Measurements from ENCODE around the gene LIN7B. TPM values are rescaled to one million over a fixed set of nuclear protein-coding genes. Genes with fewer than 3 reads are reported as not detected.

The LIN7B gene
- total and polyA plus RNA-seq, 9 of the 15 experiments (the other 6 are each of a cell fraction or from before 2014, with no cell fraction given) = 0.89 to 15.7 (median 4.0) TPM

DNA sequence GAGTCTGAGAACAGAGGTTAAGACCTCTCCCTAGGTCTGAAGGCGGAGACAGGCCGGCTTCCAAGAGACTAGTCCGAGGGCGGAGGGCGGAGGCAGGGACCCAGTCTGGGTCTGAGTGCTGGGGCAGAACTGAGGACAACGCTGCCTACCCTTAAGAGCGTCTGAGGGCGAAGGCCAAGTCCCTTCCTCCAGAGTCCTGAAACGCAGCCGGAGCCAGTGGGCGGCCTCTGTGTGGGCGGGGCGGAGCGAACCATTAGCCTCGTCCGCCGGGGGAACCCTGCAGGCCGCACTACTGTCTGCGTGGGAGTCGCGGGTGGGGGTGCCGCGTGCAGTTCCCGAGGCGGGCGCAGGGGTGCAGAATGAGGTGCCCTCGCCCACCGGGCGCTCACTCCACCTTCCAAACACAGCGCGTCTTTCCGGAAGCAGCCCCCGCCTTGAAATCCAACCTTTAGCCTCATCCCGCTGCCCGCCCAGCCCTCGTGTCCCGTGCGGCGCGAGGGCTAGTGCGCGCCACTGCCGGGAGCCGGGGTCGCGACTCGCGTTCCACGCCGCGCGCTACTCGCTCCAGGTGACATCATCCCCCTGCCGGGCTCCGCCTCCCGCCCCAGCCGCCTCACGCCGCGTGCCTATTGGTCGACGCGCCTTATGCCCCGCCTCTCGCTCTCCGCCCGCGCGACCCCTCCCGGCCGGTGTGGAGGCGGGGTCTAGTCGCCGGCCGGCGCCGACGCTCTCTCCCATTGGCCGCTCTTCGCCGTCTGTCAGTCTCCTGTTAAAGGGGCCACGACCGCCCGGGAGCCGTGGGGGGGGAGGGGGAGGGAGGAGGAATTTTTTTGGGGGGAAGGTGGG is 4.6 kb downstream of the LIN7B start, which contains the start of gene C19orf73 (continued):
- TF ChIP-seq ATF7 (IDR thresholded peaks at IDR 0.05) = peak; percentile 100
- TF ChIP-seq, protein P1, sequence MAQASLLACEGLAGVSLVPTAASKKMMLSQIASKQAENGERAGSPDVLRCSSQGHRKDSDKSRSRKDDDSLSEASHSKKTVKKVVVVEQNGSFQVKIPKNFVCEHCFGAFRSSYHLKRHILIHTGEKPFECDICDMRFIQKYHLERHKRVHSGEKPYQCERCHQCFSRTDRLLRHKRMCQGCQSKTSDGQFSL (CRISPR knock-in tag; IDR thresholded peaks at IDR 0.05) = peak; percentile 89
- TF ChIP-seq, protein P1 (tag; IDR thresholded peaks at IDR 0.05) = peak in 1 of 2 experiments; percentile 93; a peak in 2 of 4 replicates
- no peak for TF ChIP-seq ZSCAN32 (CRISPR knock-in tag; IDR thresholded peaks at IDR 0.05)
- TF ChIP-seq, protein P2, sequence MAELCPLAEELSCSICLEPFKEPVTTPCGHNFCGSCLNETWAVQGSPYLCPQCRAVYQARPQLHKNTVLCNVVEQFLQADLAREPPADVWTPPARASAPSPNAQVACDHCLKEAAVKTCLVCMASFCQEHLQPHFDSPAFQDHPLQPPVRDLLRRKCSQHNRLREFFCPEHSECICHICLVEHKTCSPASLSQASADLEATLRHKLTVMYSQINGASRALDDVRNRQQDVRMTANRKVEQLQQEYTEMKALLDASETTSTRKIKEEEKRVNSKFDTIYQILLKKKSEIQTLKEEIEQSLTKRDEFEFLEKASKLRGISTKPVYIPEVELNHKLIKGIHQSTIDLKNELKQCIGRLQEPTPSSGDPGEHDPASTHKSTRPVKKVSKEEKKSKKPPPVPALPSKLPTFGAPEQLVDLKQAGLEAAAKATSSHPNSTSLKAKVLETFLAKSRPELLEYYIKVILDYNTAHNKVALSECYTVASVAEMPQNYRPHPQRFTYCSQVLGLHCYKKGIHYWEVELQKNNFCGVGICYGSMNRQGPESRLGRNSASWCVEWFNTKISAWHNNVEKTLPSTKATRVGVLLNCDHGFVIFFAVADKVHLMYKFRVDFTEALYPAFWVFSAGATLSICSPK (IDR thresholded peaks at IDR 0.05; ENCODE audit: borderline replicate concordance) = no peak
- no peak for TF ChIP-seq JUNB (CRISPR knock-in tag; conservative IDR thresholded peaks at IDR 0.05)
- TF ChIP-seq MCM5 (IDR thresholded peaks at IDR 0.05; ENCODE audit: low read depth) = no peak
- TF ChIP-seq, protein P3, sequence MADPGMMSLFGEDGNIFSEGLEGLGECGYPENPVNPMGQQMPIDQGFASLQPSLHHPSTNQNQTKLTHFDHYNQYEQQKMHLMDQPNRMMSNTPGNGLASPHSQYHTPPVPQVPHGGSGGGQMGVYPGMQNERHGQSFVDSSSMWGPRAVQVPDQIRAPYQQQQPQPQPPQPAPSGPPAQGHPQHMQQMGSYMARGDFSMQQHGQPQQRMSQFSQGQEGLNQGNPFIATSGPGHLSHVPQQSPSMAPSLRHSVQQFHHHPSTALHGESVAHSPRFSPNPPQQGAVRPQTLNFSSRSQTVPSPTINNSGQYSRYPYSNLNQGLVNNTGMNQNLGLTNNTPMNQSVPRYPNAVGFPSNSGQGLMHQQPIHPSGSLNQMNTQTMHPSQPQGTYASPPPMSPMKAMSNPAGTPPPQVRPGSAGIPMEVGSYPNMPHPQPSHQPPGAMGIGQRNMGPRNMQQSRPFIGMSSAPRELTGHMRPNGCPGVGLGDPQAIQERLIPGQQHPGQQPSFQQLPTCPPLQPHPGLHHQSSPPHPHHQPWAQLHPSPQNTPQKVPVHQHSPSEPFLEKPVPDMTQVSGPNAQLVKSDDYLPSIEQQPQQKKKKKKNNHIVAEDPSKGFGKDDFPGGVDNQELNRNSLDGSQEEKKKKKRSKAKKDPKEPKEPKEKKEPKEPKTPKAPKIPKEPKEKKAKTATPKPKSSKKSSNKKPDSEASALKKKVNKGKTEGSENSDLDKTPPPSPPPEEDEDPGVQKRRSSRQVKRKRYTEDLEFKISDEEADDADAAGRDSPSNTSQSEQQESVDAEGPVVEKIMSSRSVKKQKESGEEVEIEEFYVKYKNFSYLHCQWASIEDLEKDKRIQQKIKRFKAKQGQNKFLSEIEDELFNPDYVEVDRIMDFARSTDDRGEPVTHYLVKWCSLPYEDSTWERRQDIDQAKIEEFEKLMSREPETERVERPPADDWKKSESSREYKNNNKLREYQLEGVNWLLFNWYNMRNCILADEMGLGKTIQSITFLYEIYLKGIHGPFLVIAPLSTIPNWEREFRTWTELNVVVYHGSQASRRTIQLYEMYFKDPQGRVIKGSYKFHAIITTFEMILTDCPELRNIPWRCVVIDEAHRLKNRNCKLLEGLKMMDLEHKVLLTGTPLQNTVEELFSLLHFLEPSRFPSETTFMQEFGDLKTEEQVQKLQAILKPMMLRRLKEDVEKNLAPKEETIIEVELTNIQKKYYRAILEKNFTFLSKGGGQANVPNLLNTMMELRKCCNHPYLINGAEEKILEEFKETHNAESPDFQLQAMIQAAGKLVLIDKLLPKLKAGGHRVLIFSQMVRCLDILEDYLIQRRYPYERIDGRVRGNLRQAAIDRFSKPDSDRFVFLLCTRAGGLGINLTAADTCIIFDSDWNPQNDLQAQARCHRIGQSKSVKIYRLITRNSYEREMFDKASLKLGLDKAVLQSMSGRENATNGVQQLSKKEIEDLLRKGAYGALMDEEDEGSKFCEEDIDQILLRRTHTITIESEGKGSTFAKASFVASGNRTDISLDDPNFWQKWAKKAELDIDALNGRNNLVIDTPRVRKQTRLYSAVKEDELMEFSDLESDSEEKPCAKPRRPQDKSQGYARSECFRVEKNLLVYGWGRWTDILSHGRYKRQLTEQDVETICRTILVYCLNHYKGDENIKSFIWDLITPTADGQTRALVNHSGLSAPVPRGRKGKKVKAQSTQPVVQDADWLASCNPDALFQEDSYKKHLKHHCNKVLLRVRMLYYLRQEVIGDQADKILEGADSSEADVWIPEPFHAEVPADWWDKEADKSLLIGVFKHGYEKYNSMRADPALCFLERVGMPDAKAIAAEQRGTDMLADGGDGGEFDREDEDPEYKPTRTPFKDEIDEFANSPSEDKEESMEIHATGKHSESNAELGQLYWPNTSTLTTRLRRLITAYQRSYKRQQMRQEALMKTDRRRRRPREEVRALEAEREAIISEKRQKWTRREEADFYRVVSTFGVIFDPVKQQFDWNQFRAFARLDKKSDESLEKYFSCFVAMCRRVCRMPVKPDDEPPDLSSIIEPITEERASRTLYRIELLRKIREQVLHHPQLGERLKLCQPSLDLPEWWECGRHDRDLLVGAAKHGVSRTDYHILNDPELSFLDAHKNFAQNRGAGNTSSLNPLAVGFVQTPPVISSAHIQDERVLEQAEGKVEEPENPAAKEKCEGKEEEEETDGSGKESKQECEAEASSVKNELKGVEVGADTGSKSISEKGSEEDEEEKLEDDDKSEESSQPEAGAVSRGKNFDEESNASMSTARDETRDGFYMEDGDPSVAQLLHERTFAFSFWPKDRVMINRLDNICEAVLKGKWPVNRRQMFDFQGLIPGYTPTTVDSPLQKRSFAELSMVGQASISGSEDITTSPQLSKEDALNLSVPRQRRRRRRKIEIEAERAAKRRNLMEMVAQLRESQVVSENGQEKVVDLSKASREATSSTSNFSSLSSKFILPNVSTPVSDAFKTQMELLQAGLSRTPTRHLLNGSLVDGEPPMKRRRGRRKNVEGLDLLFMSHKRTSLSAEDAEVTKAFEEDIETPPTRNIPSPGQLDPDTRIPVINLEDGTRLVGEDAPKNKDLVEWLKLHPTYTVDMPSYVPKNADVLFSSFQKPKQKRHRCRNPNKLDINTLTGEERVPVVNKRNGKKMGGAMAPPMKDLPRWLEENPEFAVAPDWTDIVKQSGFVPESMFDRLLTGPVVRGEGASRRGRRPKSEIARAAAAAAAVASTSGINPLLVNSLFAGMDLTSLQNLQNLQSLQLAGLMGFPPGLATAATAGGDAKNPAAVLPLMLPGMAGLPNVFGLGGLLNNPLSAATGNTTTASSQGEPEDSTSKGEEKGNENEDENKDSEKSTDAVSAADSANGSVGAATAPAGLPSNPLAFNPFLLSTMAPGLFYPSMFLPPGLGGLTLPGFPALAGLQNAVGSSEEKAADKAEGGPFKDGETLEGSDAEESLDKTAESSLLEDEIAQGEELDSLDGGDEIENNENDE (IDR thresholded peaks at IDR 0.05; ENCODE audit: low read depth, low read length) = no peak
- TF ChIP-seq POLR2A (conservative IDR thresholded peaks at IDR 0.05) = peak; percentile 79
- no peak for TF ChIP-seq ZNF146 (CRISPR knock-in tag; IDR thresholded peaks at IDR 0.05; ENCODE audit: unreplicated experiment)
